ENCODE data around the gene CNFN. TPM values are rescaled to one million over a fixed set of nuclear protein-coding genes. Genes with fewer than 3 reads are reported as not detected.

The CNFN gene
- polyA plus RNA-seq, 3 donors = 1.3 to 1.6 (median 1.5) TPM

- DNase-seq (ENCODE audit: extremely low read depth in 1 of 11, low read depth in 9 of 11, low spot score in 4 of 11) = peak in 7 of 11 donors; percentile 10 to 53 (median 35)
Observed at GRCh38 chr19:42386974-42387707, 3.0 kb downstream of the CNFN start.

GRCh38 chr19:42380155-42380554 is 9.9 kb downstream of the CNFN start:
- DNase-seq (ENCODE audit: extremely low read depth in 1 of 11, low read depth in 9 of 11, low spot score in 4 of 11) = no peak

DNA sequence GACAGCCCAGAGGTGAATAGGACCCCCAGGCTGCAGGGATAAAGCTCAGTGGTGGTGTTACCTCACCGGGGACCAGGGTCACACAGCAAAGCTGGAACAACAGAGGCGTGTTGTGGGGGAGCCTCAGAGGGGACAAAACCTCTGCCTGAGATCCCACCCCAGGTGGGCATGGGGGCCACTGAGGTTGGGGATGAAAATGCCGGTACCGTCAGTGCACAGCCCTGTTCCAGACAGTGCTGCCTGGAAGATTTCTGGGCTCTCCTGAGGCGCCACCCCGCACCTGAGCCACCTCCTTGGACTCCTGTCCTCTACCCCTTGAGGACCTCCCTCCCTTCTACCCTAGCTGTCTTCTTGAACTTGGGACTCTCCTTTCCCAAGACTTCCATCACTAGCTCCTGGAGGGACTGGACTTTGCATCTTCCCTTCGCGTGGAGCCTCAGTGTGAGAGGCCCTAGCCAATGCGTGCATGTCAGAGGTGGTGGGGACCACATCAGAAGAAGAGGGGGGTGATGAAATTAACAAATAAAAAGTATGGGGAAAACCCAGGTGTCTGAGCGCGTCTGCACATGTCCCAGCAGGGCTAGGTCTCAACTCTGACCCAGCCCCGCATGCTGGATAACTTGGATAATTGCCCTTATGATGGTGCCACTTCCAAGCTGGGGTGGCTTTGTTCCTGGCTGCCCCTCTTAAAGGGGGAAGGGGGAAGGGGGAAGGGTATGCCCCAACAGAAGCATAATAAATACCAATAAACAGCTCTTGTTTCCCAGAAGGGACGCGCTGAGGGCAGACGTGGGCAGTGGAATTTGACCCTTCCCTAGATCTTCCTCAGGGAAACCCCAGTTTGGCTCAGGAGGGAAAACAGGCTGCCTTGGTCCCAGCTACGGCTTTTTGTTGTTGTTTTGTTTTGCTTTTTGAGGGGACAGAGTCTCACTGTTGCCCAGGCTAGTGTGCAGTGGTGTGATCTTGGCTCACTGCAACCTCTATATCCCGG is 11.6 kb downstream of the CNFN start:
- no peak for DNase-seq (ENCODE audit: extremely low read depth in 1 of 11, low read depth in 9 of 11, low spot score in 4 of 11)

DNA sequence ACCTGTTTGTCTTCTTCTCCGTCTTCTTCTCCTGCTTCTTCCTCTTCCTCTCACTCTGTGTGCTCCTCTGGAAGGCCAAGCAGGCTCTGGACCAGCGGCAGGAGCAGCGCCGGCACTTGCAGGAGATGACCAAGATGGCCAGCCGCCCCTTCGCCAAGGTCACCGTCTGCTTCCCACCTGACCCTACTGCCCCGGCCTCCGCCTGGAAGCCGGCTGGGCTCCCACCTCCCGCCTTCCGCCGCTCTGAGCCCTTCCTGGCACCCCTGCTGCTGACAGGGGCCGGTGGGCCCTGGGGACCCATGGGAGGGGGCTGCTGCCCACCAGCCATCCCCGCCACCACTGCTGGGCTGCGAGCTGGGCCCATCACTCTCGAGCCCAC is 13.9 kb downstream of the CNFN start:
- no peak for DNase-seq (ENCODE audit: extremely low read depth in 1 of 11, low read depth in 9 of 11, low spot score in 4 of 11)

DNA sequence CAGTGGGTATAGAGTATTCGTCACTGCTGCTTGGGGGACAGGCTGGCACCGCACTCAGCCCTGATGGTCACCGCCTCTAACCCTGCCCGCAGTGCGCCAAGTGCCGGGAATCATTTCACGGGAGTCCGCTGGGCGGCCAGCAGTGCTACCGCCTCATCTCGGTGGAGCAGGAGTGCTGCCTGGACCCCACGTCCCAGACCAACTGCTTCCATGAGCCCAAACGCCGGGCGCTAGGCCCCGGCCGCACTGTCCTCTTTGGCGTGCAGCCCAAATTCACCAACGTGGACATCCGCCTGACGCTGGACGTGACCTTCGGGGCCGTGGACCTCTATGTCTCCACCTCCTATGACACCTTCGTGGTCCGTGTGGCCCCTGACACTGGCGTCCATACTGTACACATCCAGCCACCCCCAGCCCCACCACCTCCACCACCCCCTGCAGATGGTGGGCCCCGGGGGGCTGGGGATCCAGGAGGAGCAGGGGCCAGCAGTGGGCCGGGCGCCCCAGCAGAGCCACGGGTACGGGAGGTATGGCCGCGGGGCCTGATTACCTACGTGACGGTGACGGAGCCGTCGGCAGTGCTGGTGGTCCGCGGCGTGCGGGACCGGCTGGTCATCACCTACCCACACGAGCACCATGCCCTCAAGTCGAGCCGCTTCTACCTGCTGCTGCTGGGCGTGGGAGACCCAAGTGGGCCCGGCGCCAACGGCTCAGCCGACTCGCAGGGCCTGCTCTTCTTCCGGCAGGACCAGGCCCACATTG is 14.5 kb downstream of the CNFN start:
- no peak for DNase-seq (ENCODE audit: extremely low read depth in 1 of 11, low read depth in 9 of 11, low spot score in 4 of 11)

GRCh38 chr19:42374826-42375376 is 15.2 kb downstream of the CNFN start:
- DNase-seq (ENCODE audit: extremely low read depth in 1 of 11, low read depth in 9 of 11, low spot score in 4 of 11) = no peak

GRCh38 chr19:42370626-42371175 is 19.4 kb downstream of the CNFN start:
- peak in 1 of 11 donors; percentile 10 for DNase-seq (ENCODE audit: extremely low read depth in 1 of 11, low read depth in 9 of 11, low spot score in 4 of 11)

GRCh38 chr19:42370068-42370520 is 20.0 kb downstream of the CNFN start:
- no peak for DNase-seq (ENCODE audit: extremely low read depth in 1 of 11, low read depth in 9 of 11, low spot score in 4 of 11)

DNA sequence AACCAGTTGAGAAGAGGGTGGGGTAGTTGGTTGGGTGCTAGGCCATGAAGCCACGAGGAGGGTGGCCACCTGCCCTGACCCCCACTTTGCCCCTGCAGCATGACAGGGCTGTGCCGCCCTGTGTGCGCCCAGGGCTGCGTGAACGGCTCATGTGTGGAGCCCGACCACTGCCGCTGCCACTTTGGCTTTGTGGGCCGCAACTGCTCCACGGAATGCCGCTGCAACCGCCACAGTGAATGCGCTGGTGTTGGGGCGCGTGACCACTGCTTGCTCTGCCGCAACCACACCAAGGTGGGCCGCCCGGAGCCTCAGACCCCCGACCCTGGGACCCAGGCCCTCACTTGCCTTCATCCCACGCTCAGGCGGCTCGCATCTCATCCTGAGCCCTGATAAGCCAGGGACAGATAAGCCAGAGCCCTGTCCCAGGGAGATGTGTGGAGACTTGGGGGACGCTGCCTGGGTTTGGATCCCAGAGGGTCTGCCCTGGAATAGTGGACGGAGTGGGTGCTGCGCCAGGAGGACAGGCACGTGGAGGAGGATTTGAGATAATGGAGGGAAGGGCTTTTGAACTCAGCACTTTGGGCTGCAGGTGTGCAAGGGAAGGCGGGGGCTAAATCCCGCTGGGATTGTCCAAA is 20.5 kb downstream of the CNFN start:
- DNase-seq (ENCODE audit: extremely low read depth in 1 of 11, low read depth in 9 of 11, low spot score in 4 of 11) = no peak

GRCh38 chr19:42368765-42369164 is 21.3 kb downstream of the CNFN start:
- DNase-seq (ENCODE audit: extremely low read depth in 1 of 11, low read depth in 9 of 11, low spot score in 4 of 11) = no peak

DNA sequence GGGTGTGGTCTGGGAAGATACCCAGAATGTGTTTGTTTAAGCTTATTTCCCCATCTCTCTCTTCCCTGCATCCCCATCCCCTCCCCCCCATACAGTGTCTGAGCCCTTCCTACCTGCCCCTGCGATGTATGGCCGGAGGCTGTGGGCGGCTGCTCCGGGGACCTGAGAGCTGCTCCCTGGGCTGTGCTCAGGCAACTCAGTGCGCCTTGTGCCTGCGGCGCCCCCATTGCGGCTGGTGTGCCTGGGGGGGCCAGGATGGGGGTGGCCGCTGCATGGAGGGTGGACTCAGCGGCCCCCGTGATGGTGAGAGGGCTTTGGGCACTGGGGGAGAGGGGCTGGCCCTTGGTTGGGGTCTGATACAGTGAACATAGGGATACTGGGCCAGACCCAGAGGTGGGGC is 21.7 kb downstream of the CNFN start:
- DNase-seq (ENCODE audit: extremely low read depth in 1 of 11, low read depth in 9 of 11, low spot score in 4 of 11) = no peak

DNA sequence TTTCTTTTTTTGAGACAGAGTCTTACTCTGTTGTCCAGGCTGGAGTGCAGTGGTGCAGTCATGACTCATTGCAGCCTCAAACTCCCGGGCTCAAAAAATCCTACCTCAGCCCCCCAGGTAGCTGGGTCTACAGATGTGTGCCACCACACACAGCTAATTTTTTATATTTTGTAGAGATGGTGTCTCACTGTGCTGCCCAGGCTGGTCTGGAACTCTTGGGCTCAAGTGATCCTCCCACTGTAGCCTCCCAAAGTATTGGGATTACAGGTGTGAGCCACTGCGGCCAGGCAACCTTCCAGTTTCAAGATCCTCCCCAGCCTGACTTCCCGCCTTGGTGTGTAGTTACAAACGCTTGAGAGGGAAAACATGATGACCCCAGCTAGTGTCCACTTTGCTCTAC is 22.2 kb downstream of the CNFN start:
- DNase-seq (ENCODE audit: extremely low read depth in 1 of 11, low read depth in 9 of 11, low spot score in 4 of 11) = no peak

DNA sequence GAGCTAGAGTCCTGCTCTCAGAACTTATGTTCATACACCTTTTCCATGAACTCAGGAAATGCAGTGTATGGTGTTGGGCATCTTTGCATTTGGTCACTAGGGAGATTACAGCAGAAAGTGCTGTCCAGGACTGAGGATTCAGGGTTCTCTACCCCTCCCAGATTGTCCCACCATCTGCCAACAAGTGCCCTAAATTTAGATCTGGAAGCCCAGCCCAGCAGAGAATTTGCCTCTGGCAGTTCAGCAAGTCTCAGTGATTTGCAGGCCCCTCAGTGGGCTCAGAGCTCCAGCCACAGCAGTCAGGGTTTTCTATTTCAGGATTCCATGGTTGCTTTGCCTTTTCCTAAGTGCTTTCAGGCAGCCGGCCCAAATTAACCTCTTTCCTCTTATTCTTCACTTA is 23.4 kb downstream of the CNFN start:
- no peak for DNase-seq (ENCODE audit: extremely low read depth in 1 of 11, low read depth in 9 of 11, low spot score in 4 of 11)

GRCh38 chr19:42363614-42364346 is 26.3 kb downstream of the CNFN start:
- peak in 1 of 11 donors; percentile 8 for DNase-seq (ENCODE audit: extremely low read depth in 1 of 11, low read depth in 9 of 11, low spot score in 4 of 11)

GRCh38 chr19:42362891-42363440 is 27.1 kb downstream of the CNFN start:
- DNase-seq (ENCODE audit: extremely low read depth in 1 of 11, low read depth in 9 of 11, low spot score in 4 of 11) = no peak

DNA sequence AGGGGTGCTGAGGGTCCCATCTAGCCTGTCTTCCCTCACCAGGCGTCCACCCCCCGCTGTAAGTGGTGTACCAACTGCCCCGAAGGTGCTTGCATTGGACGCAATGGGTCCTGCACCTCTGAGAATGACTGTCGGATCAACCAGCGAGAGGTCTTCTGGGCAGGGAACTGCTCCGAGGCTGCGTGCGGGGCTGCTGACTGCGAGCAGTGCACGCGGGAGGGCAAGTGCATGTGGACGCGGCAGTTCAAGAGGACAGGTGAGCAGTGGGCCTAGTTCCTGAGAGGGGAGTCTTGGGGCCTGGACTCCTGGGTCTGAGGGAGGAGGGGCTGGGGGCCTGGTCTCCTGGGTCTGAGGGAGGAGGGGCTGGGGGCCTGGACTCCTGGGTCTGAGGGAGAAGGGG is 27.8 kb downstream of the CNFN start:
- DNase-seq (ENCODE audit: extremely low read depth in 1 of 11, low read depth in 9 of 11, low spot score in 4 of 11) = no peak

DNA sequence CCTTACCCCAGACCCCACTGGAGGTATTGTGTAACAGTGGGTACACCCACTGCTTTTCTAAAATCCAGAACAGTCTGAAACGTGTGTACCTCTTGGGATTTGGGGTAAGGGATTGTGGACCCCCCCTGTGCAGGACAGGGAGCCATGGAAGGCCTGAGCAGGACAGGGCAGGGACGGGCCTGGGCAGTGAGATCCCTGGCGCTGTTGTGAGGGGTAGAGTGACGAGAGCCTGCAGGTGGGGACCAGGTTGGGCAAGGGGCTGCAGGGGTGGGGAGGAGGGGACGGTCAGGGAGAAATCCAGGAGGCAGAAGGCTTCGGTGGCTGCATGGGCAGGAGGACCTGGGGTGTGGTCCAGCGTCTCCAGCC is 28.6 kb downstream of the CNFN start:
- DNase-seq (ENCODE audit: extremely low read depth in 1 of 11, low read depth in 9 of 11, low spot score in 4 of 11) = no peak

All from renal cortex interstitium (tissue), 11 donors.